HG03354 (cell line): ENCODE results near the gene POGZ.

Source experiments
- ATAC-seq: cut with Tn5 transposase; IDR thresholded peaks from one replicate; pipeline ENCODE4 v1.9.1; 2021; ENCODE audit warnings: mild to moderate bottlenecking; ENCODE audit not compliant: unreplicated experiment, poor library complexity, severe bottlenecking

Gene POGZ

DNA sequence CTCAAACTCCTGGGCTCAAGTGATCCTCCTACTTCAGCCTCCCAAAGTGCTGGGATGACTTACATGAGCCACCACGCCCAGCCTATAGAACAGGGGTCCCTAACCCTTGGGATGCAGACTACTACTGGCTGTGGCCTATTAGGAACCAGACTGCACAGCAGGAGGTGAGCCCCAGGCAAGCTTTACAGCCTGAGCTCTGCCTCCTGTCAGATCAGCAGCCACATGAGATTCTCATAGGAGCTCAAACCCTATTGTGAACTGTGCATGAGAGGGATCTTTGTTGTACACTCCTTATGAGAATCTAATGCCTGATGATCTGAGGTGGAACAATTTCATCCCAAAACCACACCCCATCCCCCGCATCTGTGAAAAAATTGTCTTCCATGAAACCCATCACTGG, 73.3 kb downstream of the POGZ start:
- no peak for ATAC-seq

DNA sequence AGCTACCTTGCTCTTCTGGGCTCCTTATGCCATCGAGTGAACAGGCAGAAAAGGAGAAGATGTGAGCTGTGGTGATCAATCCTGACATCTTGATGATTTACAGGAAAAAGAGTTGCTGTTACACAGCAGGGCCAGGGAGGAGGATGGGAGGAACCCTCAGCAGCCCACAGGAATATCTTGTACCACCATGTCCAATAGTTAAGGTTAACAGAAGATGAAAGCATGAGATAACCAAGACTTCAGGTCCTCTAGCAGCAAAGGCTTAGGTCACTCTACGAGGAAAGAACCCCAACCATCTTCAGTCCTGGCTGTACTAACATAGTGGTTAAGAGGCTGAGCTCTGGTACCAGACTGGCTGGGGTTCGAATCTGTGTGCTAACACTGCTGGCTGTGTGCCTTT, 74.7 kb downstream of the POGZ start:
- no peak for ATAC-seq

DNA sequence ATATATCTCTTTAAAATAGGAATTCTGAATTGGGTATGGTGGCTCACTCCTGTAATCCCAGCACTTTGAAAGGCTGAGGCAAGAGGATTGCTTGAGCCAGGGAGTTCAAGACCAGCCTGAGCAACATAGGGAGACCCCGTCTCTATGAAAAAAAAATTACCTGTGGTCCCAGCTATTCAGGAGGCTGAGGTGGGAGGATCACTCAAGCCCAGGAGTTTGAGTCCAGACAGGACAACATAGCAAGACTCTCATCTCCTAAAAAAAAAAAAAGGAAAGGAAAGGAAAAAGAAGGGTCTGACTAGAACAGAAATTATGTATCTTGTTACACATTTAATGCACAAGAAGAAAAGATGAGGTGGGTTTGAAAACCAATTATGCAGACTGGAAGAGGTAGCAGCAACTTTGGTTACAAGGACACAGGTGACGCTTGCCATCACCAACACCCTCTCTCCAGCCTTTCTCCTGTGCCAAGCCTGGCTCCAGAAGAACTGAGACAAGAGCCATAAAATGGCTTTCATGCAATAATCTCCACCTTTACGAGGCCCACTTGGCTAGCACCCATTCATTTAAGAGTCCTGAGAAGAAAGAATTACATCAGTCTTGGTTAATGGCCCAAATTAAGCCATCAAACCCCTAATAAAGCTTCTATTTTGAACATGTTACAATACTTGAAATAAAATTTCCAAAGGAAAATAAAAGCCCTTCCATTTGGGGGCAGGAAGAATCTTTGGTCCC, 82.0 kb downstream of the POGZ start:
- no peak for ATAC-seq

DNA sequence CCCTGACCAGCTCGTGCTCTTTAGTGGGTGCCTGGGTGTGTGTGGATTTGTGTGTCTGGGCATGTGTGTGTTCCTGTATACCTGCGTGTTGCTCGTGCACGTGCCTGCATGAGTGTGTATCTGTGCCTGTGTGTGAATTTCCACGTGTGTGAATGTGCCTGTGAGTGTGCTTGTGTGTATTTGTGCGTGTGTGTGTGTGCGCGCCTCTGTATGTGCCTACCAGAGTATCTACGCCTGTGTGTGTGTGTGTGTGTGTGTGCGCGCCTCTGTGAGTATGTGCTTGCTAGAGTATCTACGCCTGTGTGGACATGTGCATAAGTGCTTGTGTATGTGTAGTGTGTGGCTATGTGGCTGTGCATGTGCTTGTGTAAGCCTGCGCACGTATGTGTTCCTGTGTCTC, 86.1 kb downstream of the POGZ start:
- no peak for ATAC-seq

DNA sequence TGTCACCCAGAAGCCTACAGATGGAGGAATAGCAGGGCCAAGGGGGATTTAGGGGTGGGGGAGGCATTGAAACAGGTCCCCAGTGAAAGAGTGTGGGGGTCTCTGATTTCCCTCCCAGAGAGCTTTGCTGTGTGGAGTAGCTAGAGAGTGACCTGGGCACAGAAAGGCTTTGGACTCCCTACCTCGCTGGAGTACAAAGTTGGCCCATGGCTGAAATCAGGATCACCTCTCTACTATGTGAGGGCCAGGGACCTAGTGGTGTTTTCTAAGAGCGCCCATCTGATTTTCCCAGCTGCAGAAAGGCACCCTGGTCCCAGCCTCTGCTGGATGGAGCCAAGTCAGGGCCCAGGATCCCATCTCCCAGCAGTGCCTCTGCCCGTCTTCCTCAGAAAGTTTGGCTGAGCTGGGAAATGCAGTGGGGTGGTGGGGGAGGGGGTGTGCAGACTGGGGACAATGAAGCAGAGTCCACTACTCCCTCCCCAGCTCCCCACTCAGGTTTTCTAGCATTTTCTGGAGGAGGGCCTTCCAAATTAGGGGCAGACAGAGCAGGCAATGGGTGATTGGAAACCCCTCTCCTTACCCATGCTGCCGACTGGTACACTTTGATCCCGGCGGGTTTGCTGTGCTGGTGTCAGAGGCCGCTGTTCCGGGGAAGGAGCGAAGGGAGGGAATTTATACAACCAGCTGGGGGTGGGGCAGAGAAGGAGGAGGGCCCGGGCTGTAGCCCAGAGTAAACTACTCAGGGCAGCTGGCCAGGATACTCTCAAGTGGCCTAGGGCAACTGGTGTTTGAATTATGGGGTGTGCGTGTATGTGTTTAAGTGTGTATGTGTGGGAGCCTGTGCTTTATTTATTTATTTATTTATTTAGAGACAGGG, 87.0 kb downstream of the POGZ start, which contains the start of gene SELENBP1:
Gene SELENBP1, minus strand, starts transcription at position 648 of the 877 bp plus-strand sequence. Its CDS starts 64 bp downstream, at position 584.
- ATAC-seq, result no peak

DNA sequence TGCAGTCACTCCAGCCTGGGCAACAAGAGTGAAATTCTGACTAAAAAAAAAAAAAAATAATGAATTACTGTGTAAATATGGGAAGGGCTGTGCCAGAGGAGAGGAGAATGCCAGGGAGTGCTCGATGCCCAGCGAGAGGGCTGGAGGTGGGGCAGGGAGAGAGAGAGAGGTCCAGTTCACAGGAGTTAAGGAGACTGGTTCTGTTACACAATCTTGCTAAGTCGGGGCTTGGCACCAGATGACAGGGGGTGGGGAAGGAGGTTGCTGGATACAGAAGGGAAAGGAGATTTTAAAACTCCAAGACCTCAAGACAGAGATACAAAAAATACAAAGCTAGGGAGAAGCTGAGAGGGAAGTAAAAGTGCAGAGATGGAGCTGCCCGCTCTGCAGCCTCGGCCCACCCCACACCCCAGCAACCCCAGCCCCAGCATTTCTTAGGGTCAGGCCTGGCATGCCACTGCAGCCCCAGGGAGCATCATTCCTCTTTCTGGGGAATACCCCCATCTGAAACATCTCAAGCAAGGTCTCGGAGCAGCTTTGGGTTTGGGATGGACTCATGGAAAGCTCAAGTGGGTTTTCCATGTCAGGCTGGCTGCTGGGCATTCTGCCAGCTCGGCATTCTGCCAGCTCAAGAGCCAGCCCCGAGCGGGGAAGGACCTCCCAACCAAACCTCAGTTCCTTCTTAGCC, 87.8 kb downstream of the POGZ start:
- no peak for ATAC-seq

DNA sequence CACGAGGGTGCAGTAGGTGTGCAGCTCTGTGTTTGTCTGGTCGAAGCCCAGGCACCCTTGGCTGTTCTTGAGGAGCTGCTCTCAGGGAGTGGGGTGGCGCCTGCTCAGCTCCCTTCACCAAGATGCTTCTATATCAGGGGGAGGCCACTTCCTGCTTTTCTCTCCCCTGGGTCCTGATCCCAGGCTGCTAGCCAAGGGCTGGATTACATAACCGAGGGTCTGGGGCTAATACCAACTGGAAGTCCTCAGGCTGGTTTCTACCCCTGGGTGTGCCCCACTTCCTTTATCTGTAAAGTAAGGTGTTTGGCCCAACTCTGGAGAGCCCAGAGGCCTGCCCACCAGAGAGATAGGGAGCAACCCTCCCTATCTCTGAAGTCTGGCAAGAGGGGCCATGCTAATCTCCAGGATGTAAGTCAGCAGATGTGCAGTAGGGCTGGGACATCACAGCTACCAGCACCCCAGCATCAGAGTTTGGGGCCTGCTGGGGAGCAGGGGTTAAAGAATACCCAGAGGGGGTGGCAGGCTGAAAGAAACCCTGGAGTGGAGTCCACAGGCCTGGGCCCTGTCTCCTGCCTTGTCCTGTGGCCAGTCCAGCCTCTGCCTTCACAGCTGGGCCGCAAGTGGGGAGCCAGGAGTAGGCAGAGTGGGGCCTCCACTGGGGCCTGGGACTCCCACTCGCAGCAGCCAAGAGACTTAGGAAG, 88.9 kb downstream of the POGZ start:
- no peak for ATAC-seq

DNA sequence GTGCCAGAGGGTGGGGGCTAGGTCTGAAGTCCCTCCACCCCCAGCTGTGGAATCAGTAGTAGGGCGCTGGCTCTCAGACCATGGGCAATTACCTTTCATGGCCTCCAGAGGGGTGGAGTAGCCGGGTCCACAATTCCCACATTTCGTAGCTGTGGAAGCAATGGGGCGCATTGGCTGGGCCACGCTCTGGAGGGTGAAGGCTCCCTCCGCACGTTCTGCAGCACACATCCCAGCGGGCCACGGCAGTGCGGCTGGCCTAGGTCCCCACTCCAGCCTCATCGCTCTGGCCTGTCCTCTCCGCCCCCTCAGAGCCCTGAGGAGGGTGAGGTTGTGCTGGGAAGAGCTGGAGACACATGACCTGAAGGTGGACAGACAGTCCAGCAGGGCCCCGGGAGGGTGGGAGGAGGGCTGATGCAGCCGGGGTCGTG, 89.7 kb downstream of the POGZ start:
- ATAC-seq, result no peak

DNA sequence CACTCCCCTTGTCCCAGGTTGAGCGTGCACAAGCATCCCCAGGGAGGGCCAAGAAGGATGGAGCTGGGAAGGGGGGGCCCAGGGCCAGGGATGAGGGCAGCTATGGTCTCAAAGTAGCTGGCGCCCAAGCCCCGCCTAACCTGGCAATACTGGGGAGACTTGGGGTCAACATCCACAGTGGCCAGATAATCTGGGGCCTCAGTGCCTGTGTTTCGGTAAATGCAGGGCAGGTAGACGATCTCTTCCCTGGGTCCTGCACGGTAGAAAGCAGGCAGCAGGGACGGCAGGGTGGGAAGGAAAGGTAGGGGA, 90.0 kb downstream of the POGZ start:
- no peak for ATAC-seq

DNA sequence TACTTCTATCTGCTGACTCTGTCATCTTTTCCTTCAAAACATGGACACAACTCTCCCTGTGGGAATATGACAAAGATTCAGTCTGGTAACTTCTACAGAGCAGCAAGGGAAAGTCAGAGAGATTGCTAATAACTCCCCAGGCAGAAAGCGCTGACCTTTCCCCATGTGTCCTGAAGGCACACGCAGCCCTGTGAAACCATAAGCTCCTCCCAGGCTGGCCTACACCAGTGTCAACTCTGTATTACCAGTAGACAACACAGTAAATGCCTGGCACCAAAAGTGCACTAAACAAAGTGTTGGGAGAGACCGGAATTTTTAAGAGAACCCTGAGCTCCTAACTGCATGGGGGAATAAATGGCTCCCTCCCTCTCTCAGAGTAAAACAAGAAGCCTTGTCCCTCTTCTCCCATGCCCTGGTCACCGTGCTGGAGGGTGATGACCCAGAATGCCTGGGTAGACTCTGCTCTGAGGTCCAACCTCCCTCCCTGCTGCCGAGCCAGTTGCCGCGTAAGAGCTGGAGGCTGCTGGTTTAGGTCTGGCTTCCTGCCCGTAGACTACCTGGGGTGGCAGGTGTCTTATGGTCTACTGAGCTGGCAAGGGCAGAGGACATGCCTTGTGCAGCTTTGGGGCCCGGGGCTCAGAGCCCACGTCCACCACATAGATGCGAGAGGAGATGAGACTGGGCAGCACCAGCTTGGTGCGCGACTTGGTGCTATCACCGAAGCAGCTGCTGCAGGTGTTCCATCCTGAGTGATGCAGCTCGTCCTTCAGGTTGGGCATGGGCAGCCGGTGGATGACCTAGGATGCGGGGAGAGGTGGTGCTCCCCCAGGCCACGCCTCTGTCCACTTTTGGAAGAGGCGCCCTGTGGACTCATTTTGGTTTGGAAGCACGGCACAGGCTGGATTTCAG, 90.6 kb downstream of the POGZ start:
- no peak for ATAC-seq

DNA sequence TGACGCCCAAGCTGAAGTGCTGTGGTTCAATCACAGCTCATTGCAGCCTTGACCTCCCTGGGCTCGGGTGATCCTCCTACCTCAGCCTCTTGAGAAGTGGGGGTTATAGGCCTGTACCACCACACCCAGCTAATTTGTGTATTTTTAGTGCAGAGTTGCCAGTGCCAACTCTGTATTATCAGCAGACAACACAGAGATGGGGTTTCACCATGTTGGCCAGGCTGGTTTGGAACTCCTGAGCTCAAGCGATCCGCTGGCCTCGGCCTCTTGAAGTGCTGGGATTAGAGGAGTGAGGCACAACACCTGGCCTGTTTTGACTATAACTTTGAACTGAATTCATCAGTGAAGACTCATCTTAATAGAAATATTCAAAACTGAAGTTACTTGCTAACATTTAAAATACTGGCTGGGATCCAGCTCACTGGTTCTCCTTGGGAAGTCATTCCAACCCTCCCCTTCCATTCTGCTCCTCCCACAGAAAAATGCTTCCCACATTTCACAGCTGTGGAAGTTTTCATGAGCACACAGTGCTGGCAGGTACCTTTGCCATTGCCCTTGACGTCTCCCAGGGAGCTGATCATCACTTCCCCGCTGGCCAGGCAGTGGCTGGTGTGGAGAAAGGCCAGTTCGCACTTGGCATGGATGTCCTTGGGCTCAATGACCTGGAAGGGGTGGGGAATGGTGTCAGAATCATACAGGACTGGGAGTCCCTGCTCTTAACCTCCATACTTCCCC, 91.5 kb downstream of the POGZ start:
- no peak for ATAC-seq

DNA sequence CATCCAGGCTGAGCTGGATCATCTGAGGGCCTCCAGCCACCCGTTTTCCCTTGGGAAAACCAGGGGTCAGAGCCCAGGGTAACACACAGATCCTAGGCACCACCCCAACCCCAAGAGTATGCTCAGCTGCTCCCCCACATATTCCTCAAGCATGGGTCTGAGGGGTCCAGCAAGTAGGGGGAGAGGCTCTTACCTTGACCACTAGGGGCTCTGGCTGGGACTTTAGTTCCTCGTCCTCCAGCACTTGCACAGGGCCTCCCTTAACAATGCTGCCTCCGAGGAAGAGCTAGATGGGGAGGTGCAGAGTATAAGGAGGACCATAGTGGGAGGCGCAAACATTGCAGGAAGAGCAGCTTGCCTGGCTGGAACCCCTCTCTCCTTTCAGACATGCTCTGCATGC, 94.3 kb downstream of the POGZ start:
- no peak for ATAC-seq

DNA sequence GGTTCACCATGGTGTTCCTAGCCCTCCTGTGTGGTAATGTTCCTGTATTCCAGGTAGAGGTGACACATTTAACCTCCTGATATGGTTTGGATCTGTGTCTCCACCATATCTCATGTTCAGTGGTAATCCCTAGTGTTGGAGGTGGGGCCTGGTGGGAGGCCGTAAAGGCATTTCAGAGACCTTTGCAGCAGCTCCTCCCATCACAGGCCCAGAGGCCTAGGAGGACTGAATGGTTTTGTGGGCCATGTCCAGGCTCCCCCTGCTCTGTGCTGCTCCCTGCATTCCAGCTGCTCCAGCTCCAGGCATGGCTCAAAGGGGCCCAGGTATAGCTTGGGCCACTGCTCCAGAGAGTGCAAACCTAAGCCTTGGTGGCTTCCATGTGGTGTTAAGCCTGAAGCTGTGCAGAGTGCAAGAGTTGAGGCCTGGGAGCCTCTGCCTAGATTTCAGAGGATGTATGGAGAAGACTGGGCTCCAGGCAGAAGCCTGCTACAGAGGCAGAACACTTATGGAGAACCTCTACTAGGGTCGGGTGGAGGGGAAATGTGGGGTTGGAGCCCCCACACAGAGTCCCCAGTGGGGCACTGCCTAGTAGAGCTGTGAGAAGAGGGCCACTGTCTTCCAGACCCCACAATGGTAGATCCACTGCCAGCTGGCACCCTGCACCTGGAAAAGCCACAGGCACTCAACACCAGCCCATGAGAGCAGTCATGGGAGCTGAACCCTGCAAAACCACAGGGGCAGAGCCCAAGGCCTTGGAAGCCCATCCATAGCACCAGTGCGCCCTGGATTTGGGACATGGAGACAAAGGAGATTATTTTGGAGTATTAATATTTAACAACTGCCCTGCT, 96.8 kb downstream of the POGZ start:
- ATAC-seq, result no peak

DNA sequence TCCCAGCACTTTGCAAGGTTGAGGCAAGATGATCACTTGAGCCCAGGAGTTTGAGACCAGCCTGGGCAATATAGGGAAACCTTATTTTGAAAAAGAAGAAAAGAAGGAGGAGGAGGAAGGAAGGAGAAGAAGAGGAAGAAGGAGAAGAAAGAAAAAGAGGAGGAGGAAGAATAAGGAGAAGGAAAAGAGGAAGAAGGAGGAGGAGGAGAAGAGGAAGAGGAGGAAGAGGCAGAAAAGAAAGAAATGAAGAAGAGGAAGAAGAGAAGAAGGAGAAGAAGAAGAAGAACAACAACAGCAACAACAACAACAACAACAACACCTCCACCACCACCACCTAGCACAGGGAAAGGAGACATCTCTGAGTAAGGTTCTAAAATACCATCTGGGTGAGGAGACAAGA, 97.4 kb downstream of the POGZ start:
- no peak for ATAC-seq

DNA sequence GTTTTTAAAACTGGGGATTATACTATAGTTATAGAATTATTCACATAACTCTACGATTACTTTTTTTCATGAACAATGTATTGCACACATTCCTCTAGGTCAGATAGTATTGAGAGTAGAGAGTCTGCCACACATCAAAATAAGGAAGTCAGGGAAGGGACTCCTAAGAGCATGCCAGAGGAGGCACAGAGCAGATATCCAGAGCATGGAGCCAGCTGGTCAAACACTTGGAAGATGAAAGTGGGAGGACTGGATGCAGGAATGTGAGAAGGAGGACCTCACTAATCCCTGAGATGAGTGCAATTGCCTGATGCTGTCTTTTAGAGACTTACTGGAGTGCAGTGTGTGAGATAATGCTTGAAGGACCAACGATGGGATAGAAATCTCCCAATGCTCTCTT, 102.6 kb downstream of the POGZ start:
- ATAC-seq, result no peak
